Cardiac muscle cell (in vitro differentiated cells and primary cell): ENCODE results near the gene OBSCN. TPM values are rescaled to one million over a fixed set of nuclear protein-coding genes. Genes with fewer than 3 reads are reported as not detected.

Source experiments
- DNase-seq, 2 donors: peaks; one replicate each; pipeline versions ENCODE4 v3.0.0 to v3.0.0-alpha.2; 2010 to 2017; ENCODE audit warnings: low read depth in 1 of 2, low spot score in 1 of 2
- H3K27ac ChIP-seq: fragments of 200-600 bp; sonication (generic); 2 replicates; pipeline ENCODE4 v1.5.1; 2016
- H3K27me3 ChIP-seq: fragments of 200-600 bp; sonication (generic); 2 replicates; pipeline ENCODE4 v1.6.0; 2016; ENCODE audit warnings: control low read depth
- H3K36me3 ChIP-seq: fragments of 200-600 bp; sonication (generic); 2 replicates; pipeline ENCODE4 v1.5.1; 2016; ENCODE audit warnings: control low read depth
- H3K4me1 ChIP-seq: fragments of 200-600 bp; sonication (generic); 2 replicates; pipeline ENCODE4 v1.8.1; 2017; ENCODE audit warnings: low read depth, mild to moderate bottlenecking, mixed run types
- H3K4me3 ChIP-seq: fragments of 200-600 bp; sonication (generic); 2 replicates; pipeline ENCODE4 v1.5.1; 2016; ENCODE audit warnings: mild to moderate bottlenecking
- H3K9me3 ChIP-seq: fragments of 200-600 bp; sonication (generic); 2 replicates; pipeline ENCODE4 v1.5.1; 2017; ENCODE audit warnings: low read depth, mild to moderate bottlenecking, control low read depth
- polyA plus RNA-seq: library from polyadenylated mRNA; unstranded; fragments of >200 nt; fragmentation: Nextera tagmentation; extraction: Ambion mirVana; gene quantifications from 2 replicates; pipeline ENCODE4 v1.2.1, GENCODE V29; 2016
- total RNA-seq: library from RNA; depleted of rRNA; stranded (reverse); fragments of >200 nt; gene quantifications from 2 replicates; pipeline ENCODE4 v1.2.3, GENCODE V29; 2016
- TF ChIP-seq, protein P1 (sequence below): IDR thresholded peaks from 2 replicates; pipeline ENCODE4 v1.5.1; 2012; ENCODE audit warnings: low read depth, mild to moderate bottlenecking, low read length

The OBSCN gene
- total and polyA plus RNA-seq, 2 experiments from 2014 or later, result 87.1 to 390 TPM

DNA sequence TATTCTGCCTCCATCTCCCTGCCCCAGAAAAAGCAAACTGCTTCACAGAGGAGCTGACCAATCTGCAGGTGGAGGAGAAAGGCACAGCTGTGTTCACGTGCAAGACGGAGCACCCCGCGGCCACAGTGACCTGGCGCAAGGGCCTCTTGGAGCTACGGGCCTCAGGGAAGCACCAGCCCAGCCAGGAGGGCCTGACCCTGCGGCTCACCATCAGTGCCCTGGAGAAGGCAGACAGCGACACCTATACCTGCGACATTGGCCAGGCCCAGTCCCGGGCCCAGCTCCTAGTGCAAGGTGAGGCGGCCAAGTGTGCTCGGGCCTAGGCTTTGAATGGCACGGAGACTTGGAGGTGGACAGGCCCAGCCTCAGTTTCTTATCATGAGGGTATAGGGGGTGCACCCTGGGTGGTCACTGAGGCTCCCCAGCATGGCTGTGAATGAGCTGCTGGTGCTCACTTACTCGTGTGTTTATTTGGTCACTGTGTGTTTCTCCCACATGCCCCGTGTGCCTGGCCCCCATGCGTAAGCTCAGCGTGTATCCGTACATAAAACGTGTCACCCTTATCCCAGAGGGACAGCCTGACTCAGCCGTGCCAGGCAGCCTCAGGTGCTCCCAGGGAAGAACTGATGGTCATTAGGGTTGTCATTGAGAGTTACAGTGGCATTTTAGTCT is 75.8 kb downstream of the OBSCN start:
- peaks cover 91% of the 10 kb centered on the region for H3K36me3 ChIP-seq
- TF ChIP-seq, protein P1, sequence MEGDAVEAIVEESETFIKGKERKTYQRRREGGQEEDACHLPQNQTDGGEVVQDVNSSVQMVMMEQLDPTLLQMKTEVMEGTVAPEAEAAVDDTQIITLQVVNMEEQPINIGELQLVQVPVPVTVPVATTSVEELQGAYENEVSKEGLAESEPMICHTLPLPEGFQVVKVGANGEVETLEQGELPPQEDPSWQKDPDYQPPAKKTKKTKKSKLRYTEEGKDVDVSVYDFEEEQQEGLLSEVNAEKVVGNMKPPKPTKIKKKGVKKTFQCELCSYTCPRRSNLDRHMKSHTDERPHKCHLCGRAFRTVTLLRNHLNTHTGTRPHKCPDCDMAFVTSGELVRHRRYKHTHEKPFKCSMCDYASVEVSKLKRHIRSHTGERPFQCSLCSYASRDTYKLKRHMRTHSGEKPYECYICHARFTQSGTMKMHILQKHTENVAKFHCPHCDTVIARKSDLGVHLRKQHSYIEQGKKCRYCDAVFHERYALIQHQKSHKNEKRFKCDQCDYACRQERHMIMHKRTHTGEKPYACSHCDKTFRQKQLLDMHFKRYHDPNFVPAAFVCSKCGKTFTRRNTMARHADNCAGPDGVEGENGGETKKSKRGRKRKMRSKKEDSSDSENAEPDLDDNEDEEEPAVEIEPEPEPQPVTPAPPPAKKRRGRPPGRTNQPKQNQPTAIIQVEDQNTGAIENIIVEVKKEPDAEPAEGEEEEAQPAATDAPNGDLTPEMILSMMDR, result no peak

DNA sequence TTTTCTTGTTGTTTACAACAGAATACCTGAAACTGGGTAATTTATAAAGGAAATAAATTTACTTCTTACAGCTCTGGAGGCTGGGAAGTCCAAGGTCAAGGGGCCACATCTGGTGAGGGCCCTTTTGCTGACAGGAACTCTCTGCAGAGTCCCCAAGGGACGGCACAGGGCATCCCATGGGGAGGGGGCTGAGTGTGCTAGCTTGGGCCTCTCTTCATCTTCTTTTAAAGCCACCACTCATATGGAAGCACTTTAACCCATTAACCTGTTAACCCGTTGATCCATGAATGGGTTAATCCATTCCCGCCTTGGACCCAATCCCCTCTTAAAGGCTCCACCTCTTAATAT is 76.3 kb downstream of the OBSCN start:
- Histone ChIP-seq H3K27me3 (no peaks in the 10 kb centered on the region), H3K36me3 (peaks cover 90% of the 10 kb centered on the region), H3K4me3 (no peak overlapping the region), H3K4me1 (no peaks in the 10 kb centered on the region), H3K9me3 (no peaks in the 10 kb centered on the region), H3K27ac (peak overlapping the region; percentile 30)
- TF ChIP-seq, protein P1, result no peak
- DNase-seq, result no peak

More for the DNA sequence above, 75.8 kb downstream of the OBSCN start:
- H3K9me3 ChIP-seq, result no peaks in the 10 kb centered on the region
- no peak for DNase-seq
- H3K27me3 ChIP-seq, result no peaks in the 10 kb centered on the region
- H3K4me1 ChIP-seq, result no peaks in the 10 kb centered on the region
- no peak overlapping the region for H3K4me3 ChIP-seq
- H3K27ac ChIP-seq, result peak overlapping the region; percentile 30

DNA sequence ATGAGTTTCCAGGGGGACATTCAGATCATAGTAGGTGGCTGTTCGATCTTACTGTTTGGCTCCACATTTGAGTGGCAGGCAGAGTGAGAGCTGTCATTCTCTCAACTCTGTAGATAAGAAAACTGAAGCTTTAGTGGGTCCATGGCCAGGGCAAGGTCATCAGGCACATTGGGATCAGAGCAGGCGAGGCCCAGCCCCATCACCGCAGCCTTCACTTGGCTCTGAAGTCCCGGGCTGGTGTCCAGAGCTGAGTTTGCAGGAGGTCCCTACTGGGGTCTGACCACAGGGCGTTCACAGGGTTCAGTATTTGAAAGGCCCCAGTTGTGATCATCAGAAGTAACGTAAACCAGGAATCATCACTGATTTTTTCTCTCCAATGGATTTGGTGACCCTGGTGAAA is 76.7 kb downstream of the OBSCN start:
- TF ChIP-seq, protein P1, result no peak
- Histone ChIP-seq H3K36me3 (peaks cover 88% of the 10 kb centered on the region), H3K27me3 (no peaks in the 10 kb centered on the region), H3K4me1 (no peaks in the 10 kb centered on the region), H3K9me3 (no peaks in the 10 kb centered on the region), H3K4me3 (no peak overlapping the region), H3K27ac (no peak overlapping the region)
- DNase-seq, result no peak

DNA sequence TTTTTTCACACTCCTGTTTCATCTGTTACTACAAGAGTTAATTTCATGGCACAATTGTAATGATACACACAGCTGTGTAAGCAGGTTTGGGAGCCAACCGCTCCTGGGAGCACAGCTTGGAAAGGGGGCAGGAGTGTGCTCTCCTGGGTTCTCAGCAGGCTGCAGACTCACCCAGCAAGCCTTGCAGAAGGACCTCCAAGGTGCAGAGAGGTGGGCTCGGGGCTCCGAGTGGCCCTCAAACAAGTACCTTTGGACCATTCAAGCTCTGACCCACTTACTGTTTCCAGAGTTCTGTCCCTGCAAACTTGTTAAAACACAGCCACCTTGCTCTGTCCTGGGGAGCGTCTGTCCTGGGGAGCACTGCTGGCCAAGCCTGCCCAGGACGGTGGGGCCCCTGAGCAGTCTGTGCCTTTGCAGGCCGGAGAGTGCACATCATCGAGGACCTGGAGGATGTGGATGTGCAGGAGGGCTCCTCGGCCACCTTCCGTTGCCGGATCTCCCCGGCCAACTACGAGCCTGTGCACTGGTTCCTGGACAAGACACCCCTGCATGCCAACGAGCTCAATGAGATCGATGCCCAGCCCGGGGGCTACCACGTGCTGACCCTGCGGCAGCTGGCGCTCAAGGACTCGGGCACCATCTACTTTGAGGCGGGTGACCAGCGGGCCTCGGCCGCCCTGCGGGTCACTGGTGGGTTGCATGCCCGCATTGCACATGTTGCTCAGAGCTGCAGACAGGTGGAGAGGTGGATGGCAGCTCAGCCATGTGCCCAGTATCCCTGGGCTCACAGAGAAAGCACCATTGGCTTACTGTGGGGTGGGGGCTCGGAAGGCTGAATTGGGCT is 78.0 kb downstream of the OBSCN start:
- Histone ChIP-seq H3K4me3 (no peak overlapping the region), H3K36me3 (peaks cover 83% of the 10 kb centered on the region), H3K4me1 (no peaks in the 10 kb centered on the region), H3K27me3 (no peaks in the 10 kb centered on the region), H3K27ac (no peak overlapping the region), H3K9me3 (no peaks in the 10 kb centered on the region)
- TF ChIP-seq, protein P1, result no peak
- no peak for DNase-seq

DNA sequence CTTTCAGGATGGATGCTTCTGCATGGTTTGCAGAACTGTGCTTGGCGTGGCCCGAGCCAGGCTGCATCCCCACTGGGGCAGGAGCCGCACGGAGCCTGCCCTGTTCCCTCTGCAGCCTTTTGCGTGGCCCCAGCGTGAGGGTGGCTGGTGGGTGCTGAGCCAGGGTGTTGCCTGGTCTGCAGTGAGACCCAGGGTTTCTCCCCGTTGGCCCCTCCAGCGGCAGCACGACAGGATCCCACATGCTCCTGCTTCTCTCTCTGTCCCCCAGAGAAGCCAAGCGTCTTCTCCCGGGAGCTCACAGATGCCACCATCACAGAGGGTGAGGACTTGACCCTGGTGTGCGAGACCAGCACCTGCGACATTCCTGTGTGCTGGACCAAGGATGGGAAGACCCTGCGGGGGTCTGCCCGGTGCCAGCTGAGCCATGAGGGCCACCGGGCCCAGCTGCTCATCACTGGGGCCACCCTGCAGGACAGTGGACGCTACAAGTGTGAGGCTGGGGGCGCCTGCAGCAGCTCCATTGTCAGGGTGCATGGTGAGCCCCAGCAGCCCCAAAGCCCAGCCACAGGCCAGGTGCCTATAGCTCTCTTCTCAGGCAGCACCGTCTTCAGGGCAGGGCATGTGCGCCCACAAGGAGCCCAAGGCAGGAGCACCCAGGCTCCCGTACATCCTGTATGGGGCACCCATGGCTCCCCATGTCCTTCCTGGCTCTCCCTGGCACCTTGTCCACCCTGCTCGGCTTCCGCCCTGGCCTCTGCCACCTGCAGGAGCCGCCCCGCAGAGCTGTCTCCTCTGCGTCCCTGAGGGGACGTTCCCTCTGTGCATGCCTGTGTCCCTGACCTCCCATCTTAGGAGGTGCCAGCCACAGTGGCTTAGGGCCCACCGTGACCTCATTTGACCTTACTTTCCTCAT is 78.9 kb downstream of the OBSCN start:
- DNase-seq, result no peak
- TF ChIP-seq, protein P1, result no peak
- no peaks in the 10 kb centered on the region for H3K9me3 ChIP-seq
- H3K27ac ChIP-seq, result no peak overlapping the region
- H3K27me3 ChIP-seq, result no peaks in the 10 kb centered on the region
- H3K4me3 ChIP-seq, result no peak overlapping the region
- H3K36me3 ChIP-seq, result peaks cover 84% of the 10 kb centered on the region
- H3K4me1 ChIP-seq, result no peaks in the 10 kb centered on the region
